Central memory CD8-positive, alpha-beta T cell (primary cell): ENCODE data around the gene RNLS.
A peak's percentile ranks its signal among the peaks of the same experiment; 100 is the strongest.

Source experiments
- ATAC-seq: fragments of 150-1000 bp; cut with Tn5 transposase; replicated peaks from 2 replicates; pipeline ENCODE4 v1.10.0; 2022; ENCODE audit warnings: mild to moderate bottlenecking, moderate FRiP score, moderate number of reproducible peaks; ENCODE audit not compliant: poor library complexity, severe bottlenecking; ENCODE audit errors: extremely low read depth
- DNase-seq, 2 donors: peaks; one replicate each; pipeline ENCODE4 v3.0.0; 2021; ENCODE audit warnings: low spot score in 2 of 2
- H3K27ac Mint-ChIP-seq: one replicate; pipeline ENCODE4 v1.8.0; 2022; ENCODE audit warnings: low read depth, mild to moderate bottlenecking, moderate library complexity, mixed read lengths
- H3K27me3 Mint-ChIP-seq: one replicate; pipeline ENCODE4 v1.8.0; 2022; ENCODE audit warnings: mixed read lengths
- H3K36me3 Mint-ChIP-seq: one replicate; pipeline ENCODE4 v1.8.0; 2022; ENCODE audit warnings: mild to moderate bottlenecking, moderate library complexity, mixed read lengths; ENCODE audit not compliant: insufficient read depth
- H3K4me1 Mint-ChIP-seq: one replicate; pipeline ENCODE4 v1.8.0; 2022; ENCODE audit warnings: mixed read lengths
- H3K4me3 Mint-ChIP-seq: one replicate; pipeline ENCODE4 v1.8.0; 2022; ENCODE audit warnings: mild to moderate bottlenecking, moderate library complexity, mixed read lengths
- H3K9me3 Mint-ChIP-seq: one replicate; pipeline ENCODE4 v1.8.0; 2022; ENCODE audit warnings: mixed read lengths

RNLS gene

GRCh38 chr10:88401671-88402347 is 181.3 kb downstream of the RNLS start:
- no peak overlapping the region for H3K4me3 Mint-ChIP-seq
- peaks cover 7% of the 10 kb centered on the region for H3K9me3 Mint-ChIP-seq
- no peak overlapping the region for H3K27ac Mint-ChIP-seq
- no peaks in the 10 kb centered on the region for H3K27me3 Mint-ChIP-seq
- no peak for DNase-seq
- H3K36me3 Mint-ChIP-seq, result no peaks in the 10 kb centered on the region
- no peak for ATAC-seq
- no peaks in the 10 kb centered on the region for H3K4me1 Mint-ChIP-seq

DNA sequence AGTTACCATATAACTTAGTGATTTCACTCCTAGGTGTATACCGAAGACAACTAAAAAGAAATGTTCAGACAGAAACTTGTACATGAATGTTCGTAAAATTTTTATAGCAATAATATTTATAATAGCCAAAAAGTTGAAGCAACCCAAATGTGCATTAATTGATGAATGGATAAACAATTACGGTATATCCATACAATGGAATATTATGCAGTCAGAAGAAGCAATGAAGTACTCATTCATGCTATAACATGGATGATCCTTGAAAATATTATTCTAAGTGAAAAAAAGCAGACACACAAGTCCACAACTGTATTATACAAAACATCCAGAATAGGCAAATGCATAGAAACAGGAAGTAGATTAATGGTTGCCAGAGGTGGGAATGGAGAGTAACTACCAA is 183.9 kb downstream of the RNLS start:
- no peaks in the 10 kb centered on the region for H3K4me1 Mint-ChIP-seq
- no peaks in the 10 kb centered on the region for H3K36me3 Mint-ChIP-seq
- H3K27ac Mint-ChIP-seq, result no peak overlapping the region
- peaks cover 13% of the 10 kb centered on the region for H3K9me3 Mint-ChIP-seq
- ATAC-seq, result no peak
- DNase-seq, result no peak
- H3K27me3 Mint-ChIP-seq, result no peaks in the 10 kb centered on the region
- H3K4me3 Mint-ChIP-seq, result no peak overlapping the region

- no peak overlapping the region for H3K27ac Mint-ChIP-seq
- H3K36me3 Mint-ChIP-seq, result no peaks in the 10 kb centered on the region
- no peaks in the 10 kb centered on the region for H3K27me3 Mint-ChIP-seq
- H3K4me1 Mint-ChIP-seq, result peaks cover 11% of the 10 kb centered on the region
- peaks cover 13% of the 10 kb centered on the region for H3K9me3 Mint-ChIP-seq
- H3K4me3 Mint-ChIP-seq, result no peak overlapping the region
- DNase-seq (no peak), ATAC-seq (no peak)
Measured at GRCh38 chr10:88395677-88396076, 187.4 kb downstream of the RNLS start.

- H3K27ac Mint-ChIP-seq, result no peak overlapping the region
- peak; percentile 64 for ATAC-seq
- no peaks in the 10 kb centered on the region for H3K36me3 Mint-ChIP-seq
- peak overlapping the region; percentile 21 for H3K4me3 Mint-ChIP-seq
- no peaks in the 10 kb centered on the region for H3K27me3 Mint-ChIP-seq
- H3K9me3 Mint-ChIP-seq, result peaks cover 6% of the 10 kb centered on the region
- DNase-seq, result no peak
- H3K4me1 Mint-ChIP-seq, result peaks cover 11% of the 10 kb centered on the region
Measured at GRCh38 chr10:88392222-88392621, 190.9 kb downstream of the RNLS start.

- H3K9me3 Mint-ChIP-seq, result no peaks in the 10 kb centered on the region
- H3K4me1 Mint-ChIP-seq, result peaks cover 18% of the 10 kb centered on the region
- DNase-seq (no peak), ATAC-seq (no peak)
- H3K4me3 Mint-ChIP-seq, result no peak overlapping the region
- H3K36me3 Mint-ChIP-seq, result no peaks in the 10 kb centered on the region
- no peak overlapping the region for H3K27ac Mint-ChIP-seq
- no peaks in the 10 kb centered on the region for H3K27me3 Mint-ChIP-seq
Measured at GRCh38 chr10:88390041-88390440, 193.1 kb downstream of the RNLS start.

- Mint-ChIP-seq H3K36me3 (no peaks in the 10 kb centered on the region), H3K27me3 (no peaks in the 10 kb centered on the region), H3K4me3 (no peak overlapping the region), H3K27ac (no peak overlapping the region), H3K9me3 (no peaks in the 10 kb centered on the region), H3K4me1 (peaks cover 21% of the 10 kb centered on the region)
- ATAC-seq (no peak), DNase-seq (no peak)
Measured at GRCh38 chr10:88389456-88389855, 193.7 kb downstream of the RNLS start.

GRCh38 chr10:88388324-88388723 is 194.8 kb downstream of the RNLS start:
- no peak for ATAC-seq
- no peaks in the 10 kb centered on the region for H3K9me3 Mint-ChIP-seq
- no peaks in the 10 kb centered on the region for H3K27me3 Mint-ChIP-seq
- H3K4me3 Mint-ChIP-seq, result no peak overlapping the region
- DNase-seq, result no peak
- no peaks in the 10 kb centered on the region for H3K36me3 Mint-ChIP-seq
- H3K4me1 Mint-ChIP-seq, result peaks cover 21% of the 10 kb centered on the region
- no peak overlapping the region for H3K27ac Mint-ChIP-seq

DNA sequence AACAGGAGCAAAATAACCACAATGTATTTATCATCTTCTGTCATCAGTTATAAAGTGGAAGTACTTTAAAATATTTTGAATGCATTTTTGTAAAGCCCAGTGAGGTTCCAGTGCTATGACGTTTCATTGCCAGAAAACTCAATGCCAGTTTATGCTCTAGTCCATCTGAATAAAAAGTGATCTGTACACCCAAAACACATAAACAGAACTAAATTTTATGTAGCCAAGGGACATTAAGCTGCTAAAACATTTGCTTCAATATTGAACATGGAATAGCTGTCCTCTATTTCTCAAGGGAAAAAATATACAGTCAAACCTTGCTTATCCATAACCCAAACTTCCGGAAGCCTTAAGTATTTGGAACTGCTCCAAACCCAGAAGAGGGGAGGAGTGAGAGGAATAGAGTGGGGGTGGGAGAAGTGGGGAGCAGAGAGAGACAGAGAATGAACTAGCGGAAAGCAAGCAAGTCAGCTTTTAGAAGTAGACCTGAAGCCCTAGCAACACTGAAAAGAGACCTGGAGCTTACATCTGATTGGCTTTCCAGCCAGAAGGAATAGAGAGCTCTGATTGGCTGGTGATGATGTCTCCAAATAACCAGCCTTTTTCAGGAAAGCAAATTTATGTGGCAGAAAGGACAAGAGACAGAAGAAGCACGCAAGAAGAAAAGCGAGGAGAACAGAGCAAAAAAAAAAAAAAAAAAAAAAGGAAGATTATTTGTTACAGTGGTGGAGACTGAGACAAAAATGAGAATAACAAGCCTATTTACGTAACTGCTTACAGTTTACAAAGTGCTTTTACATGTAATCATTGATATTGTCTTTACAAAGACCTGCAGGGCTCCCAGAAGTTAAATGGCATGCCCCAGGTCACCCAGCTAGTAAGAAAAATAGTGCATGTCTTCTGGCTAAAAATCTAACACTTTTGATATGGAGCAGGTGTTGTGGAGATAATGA is 196.0 kb downstream of the RNLS start:
- H3K9me3 Mint-ChIP-seq, result no peaks in the 10 kb centered on the region
- H3K4me3 Mint-ChIP-seq, result no peak overlapping the region
- no peak for ATAC-seq
- DNase-seq, result no peak
- H3K27me3 Mint-ChIP-seq, result no peaks in the 10 kb centered on the region
- H3K4me1 Mint-ChIP-seq, result peaks cover 17% of the 10 kb centered on the region
- no peak overlapping the region for H3K27ac Mint-ChIP-seq
- no peaks in the 10 kb centered on the region for H3K36me3 Mint-ChIP-seq

DNA sequence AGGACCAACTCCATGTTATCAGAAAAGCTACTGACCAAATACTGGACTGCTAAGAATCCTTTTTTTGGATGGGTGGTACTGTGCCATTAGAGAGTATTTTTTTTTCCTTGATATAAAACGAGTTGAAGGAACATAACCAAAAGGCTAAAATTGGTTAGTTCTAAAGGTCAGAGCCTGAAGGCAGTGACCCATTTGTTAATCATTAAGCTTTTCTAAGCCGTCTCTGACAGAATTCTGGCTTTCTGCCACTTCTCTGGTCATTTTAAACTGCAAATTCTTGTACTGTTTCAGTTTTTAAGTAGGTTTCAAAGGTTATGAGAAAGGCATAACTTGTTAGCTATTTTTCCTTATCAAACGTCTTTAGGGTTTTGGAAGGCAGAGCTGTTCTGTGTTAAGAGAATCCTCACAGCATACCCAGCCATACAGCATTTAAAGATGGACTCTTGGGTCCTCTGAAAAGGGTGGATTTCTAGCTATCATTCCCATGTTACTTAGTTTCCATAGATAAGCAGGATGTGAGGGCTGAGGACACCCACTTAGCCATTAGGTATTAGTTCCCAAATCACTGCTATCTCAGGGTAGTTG is 196.8 kb downstream of the RNLS start:
- DNase-seq (no peak), ATAC-seq (no peak)
- H3K27ac Mint-ChIP-seq, result no peak overlapping the region
- no peaks in the 10 kb centered on the region for H3K36me3 Mint-ChIP-seq
- H3K27me3 Mint-ChIP-seq, result no peaks in the 10 kb centered on the region
- no peak overlapping the region for H3K4me3 Mint-ChIP-seq
- no peaks in the 10 kb centered on the region for H3K9me3 Mint-ChIP-seq
- H3K4me1 Mint-ChIP-seq, result peaks cover 10% of the 10 kb centered on the region

DNA sequence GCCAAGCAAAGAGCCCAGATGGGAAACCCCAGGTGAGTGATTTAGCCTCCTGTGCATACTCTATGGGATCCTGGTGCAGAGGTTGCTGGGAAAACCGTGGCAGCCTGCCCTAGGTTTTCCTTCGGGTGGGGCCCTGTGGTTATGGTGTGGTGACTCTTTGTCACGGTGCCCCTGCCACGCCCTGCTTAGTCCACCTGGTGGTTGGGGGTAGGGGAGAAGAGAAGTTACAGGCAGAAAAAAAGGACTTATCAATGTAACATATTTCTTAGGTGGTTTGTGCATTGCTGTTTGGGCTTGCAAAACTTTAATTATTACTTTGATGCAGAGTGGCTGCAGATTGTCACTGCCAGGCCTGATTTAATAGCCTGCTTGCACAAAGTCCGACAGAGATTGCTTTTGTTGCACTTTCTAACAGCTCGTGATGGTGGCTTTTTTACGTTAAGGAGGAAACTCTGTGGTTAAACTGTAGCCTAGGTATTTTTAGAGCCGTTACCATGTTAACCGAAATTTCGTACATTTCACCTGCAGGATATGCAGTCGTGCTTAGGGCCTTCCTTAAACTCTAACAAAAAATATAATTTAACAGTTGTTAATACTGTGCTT is 197.4 kb downstream of the RNLS start:
- Mint-ChIP-seq H3K4me3 (no peak overlapping the region), H3K9me3 (no peaks in the 10 kb centered on the region), H3K4me1 (peaks cover 10% of the 10 kb centered on the region), H3K36me3 (no peaks in the 10 kb centered on the region), H3K27me3 (no peaks in the 10 kb centered on the region), H3K27ac (no peak overlapping the region)
- DNase-seq (peak; percentile 13 to 21), ATAC-seq (peak; percentile 95)

GRCh38 chr10:88383276-88383675 is 199.8 kb downstream of the RNLS start:
- H3K4me3 Mint-ChIP-seq, result no peak overlapping the region
- peaks cover 10% of the 10 kb centered on the region for H3K4me1 Mint-ChIP-seq
- no peaks in the 10 kb centered on the region for H3K27me3 Mint-ChIP-seq
- DNase-seq, result no peak
- no peaks in the 10 kb centered on the region for H3K9me3 Mint-ChIP-seq
- no peak overlapping the region for H3K27ac Mint-ChIP-seq
- no peaks in the 10 kb centered on the region for H3K36me3 Mint-ChIP-seq
- ATAC-seq, result no peak

DNA sequence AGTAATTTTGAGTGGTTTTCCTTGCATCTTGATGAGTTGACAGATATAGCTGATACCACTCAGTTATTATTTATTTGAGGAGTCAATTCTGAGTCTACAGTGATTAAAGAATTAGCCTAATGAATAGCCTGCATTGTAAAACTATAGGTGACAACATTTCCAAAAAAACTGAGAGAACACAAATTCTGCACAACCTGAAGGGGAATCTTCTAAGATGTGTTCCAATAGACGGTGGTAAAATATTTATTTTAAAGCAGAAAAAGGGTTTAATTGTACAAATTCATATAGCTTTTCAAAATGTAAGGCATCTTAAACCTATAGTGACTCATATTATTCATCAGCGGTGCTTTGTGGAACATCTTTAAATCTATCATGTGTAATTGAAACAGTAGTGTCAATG is 200.4 kb downstream of the RNLS start:
- H3K36me3 Mint-ChIP-seq, result no peaks in the 10 kb centered on the region
- H3K4me1 Mint-ChIP-seq, result peaks cover 10% of the 10 kb centered on the region
- ATAC-seq, result no peak
- H3K9me3 Mint-ChIP-seq, result no peaks in the 10 kb centered on the region
- no peak for DNase-seq
- no peak overlapping the region for H3K27ac Mint-ChIP-seq
- H3K27me3 Mint-ChIP-seq, result no peaks in the 10 kb centered on the region
- no peak overlapping the region for H3K4me3 Mint-ChIP-seq
